BLaER1 (cell line): ENCODE data around the gene PHAF1.

ENCODE experiments used
- H3K27ac ChIP-seq: shearing (Covaris generic); formaldehyde crosslinking; 2 replicates; pipeline ENCODE4 v1.8.1; 2022
- H3K27me3 ChIP-seq: shearing (Covaris generic); formaldehyde crosslinking; 2 replicates; pipeline ENCODE4 v1.8.1; 2022
- H3K36me3 ChIP-seq: shearing (Covaris generic); formaldehyde crosslinking; 2 replicates; pipeline ENCODE4 v1.8.1; 2022
- H3K4me1 ChIP-seq: shearing (Covaris generic); formaldehyde crosslinking; 2 replicates; pipeline ENCODE4 v1.8.1; 2022
- H3K4me2 ChIP-seq: shearing (Covaris generic); formaldehyde crosslinking; 2 replicates; pipeline ENCODE4 v1.8.1; 2022
- H3K4me3 ChIP-seq: shearing (Covaris generic); formaldehyde crosslinking; 2 replicates; pipeline ENCODE4 v1.8.1; 2022
- H3K9ac ChIP-seq: shearing (Covaris generic); formaldehyde crosslinking; 2 replicates; pipeline ENCODE4 v1.8.1; 2022
- H3K9me3 ChIP-seq: shearing (Covaris generic); formaldehyde crosslinking; 2 replicates; pipeline ENCODE4 v1.8.1; 2022
- H4K20me1 ChIP-seq: shearing (Covaris generic); formaldehyde crosslinking; 2 replicates; pipeline ENCODE4 v1.8.1; 2022
- Cebpa-rat ChIP-seq: shearing (Covaris generic); IDR thresholded peaks from 2 replicates; pipeline ENCODE4 v1.8.1; 2022

PHAF1 gene

DNA sequence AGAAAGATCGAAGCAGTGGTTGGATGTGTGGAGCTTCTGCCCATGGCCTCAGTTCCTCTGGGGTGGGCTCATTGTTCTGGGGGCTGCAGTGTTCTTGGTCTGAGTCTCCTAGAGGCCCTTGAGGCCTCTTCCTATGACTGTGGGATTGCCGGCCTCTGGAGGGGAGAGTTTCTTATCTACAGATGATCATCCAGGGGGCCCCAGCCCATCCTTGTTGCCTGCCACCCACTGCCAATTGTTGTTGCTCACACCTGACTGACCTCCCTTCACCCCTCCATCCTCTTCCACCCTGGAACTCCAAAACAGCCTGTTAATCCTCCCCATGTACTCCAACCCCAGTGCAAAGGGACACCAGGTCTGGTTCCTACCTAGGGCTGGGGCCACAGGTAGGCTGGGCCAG, 35.2 kb downstream of the PHAF1 start:
- TF ChIP-seq Cebpa-rat, result no peak
- peaks cover 55% of the 10 kb centered on the region for H4K20me1 ChIP-seq
- 0 out of 2 replicates have a peak overlapping the region, but pooled peaks have one; percentile 10 for H3K9ac ChIP-seq
- H3K27me3 ChIP-seq, result peaks cover 13% of the 10 kb centered on the region
- peaks cover 100% of the 10 kb centered on the region for H3K36me3 ChIP-seq
- H3K4me3 ChIP-seq, result no peak overlapping the region
- no peak overlapping the region for H3K27ac ChIP-seq
- H3K4me2 ChIP-seq, result no peak overlapping the region
- peaks cover 6% of the 10 kb centered on the region; the same call in 1 of the 2 replicates for H3K9me3 ChIP-seq
- no peaks in the 10 kb centered on the region for H3K4me1 ChIP-seq

DNA sequence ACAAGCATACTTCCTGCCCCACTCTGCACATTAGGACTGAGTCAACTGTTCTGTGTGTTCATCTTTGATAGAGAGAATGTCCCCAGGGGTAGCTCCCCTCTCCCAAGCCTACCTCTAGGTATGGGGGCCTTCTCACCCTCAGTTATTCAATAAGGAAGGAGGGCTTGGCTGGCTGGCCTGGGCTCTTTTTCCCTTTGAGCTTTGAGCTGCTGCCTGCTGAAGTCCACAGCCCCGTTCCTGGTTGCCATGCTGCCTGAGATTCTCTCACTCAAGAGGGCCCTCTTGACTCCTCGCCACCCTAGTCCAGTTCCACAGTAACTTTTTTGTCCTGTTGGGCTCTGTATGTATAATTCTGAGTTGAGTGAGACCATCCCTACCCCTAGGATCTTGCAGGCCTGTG, 36.0 kb downstream of the PHAF1 start:
- no peak overlapping the region for H3K4me3 ChIP-seq
- no peak overlapping the region for H3K9ac ChIP-seq
- H4K20me1 ChIP-seq, result peaks cover 63% of the 10 kb centered on the region
- peaks cover 8% of the 10 kb centered on the region for H3K4me1 ChIP-seq
- H3K27me3 ChIP-seq, result peaks cover 21% of the 10 kb centered on the region
- no peak overlapping the region for H3K4me2 ChIP-seq
- H3K27ac ChIP-seq, result no peak overlapping the region
- peaks cover 6% of the 10 kb centered on the region; the same call in 1 of the 2 replicates for H3K9me3 ChIP-seq
- no peak for TF ChIP-seq Cebpa-rat
- H3K36me3 ChIP-seq, result peaks cover 96% of the 10 kb centered on the region

DNA sequence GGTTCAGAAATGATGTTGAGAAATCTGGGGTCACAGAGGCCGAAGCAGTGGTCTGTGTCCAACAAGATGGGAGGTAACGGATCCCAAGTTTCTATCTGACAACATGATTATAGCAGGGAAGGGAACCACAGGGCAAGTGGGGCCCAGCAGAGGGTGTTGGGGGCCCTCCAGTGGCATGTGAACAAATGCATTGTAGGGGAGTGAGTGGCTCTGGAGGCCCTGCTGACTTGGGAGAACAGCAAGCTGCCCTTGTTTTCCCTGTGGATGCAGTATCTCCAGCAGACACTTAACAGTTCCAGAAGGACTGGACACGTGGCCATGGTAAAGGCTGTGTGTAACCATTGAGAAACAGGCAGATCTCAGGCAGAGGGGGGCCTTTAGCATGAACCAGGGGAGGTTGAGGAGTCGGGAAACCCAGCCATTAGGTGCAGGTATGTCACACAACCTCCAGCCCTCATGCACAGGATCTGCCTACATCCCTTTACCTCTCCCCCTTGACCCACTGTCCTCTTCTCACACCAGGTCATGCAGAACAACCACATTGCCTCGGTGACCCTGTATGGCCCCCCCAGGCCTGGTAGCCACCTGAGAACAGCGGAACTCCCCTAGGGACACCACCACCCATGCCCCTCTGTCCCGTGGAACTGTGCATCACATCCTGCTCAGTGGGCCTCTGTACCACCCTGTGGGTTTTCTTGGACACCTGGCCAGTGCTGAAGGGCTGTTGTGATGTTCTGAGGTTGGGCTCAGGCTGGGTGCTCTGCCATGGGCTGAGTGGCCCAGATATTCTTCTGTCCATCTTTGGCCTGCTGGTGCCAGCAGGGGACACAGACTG, 37.0 kb downstream of the PHAF1 start:
- Histone ChIP-seq H3K4me1 (peaks cover 14% of the 10 kb centered on the region), H3K4me3 (no peak overlapping the region), H3K4me2 (no peak overlapping the region), H4K20me1 (peaks cover 73% of the 10 kb centered on the region), H3K9me3 (peaks cover 6% of the 10 kb centered on the region; the same call in 1 of the 2 replicates), H3K27me3 (peaks cover 31% of the 10 kb centered on the region), H3K36me3 (peaks cover 87% of the 10 kb centered on the region), H3K9ac (no peak overlapping the region), H3K27ac (no peak overlapping the region)
- TF ChIP-seq Cebpa-rat, result no peak

DNA sequence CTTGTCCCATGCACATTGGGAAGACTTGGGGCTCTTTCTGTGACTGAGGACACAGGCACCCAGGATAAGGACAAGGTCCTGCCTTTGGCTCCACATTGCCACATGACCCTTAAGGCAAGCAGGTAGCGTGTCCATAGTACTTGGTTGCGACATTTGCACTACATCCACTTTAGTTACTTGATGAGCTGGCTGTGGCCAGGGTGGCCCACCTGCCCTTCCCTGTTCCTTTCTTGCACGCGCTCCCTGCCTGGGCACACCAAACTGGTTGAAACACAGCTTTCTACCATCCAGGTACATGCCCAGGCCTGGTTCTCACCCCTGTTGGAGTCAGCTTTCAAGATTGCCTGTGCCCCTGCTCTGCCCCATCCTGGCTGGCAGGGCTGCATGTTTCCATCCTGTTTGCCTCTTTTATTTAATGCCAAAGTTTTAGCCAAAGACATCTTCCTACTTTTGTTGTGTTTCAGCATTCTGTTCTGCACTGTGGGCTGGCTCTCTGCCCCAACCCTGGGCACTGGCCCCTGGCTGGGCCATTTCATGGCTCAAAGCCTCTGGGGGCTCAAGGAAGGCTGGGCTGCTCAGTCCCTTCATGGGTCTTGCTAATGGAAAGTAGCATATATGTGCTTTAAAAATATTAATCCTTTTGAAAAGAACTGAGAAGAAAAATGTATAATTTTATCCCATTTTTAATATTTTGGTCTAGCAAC, 37.8 kb downstream of the PHAF1 start:
- peaks cover 78% of the 10 kb centered on the region for H3K36me3 ChIP-seq
- no peak for TF ChIP-seq Cebpa-rat
- no peak overlapping the region for H3K9ac ChIP-seq

DNA sequence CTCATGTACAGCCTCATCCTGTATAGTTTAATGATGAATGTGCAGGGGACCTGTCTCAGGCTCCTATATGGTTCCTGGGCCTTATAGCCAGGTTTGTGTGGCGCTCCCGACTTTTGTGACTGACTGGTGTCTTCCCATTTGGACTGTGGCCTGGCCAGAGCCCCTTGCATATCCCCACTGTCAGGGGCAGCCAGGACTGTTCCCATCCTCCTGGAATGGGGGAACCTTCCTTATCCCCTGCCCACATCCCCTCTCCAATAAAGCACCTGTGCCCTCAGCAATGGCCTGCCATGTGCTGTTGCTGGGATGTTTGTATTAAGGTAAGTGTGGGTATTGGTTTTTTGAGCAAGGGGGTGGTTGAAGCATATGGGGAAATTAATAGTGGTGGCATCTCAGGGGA, 38.5 kb downstream of the PHAF1 start:
- peaks cover 72% of the 10 kb centered on the region for H3K36me3 ChIP-seq
- no peak overlapping the region for H3K27ac ChIP-seq
- H4K20me1 ChIP-seq, result peaks cover 88% of the 10 kb centered on the region
- peaks cover 14% of the 10 kb centered on the region for H3K4me1 ChIP-seq
- H3K27me3 ChIP-seq, result peaks cover 41% of the 10 kb centered on the region
- no peak overlapping the region for H3K9ac ChIP-seq
- H3K4me2 ChIP-seq, result no peak overlapping the region
- peaks cover 6% of the 10 kb centered on the region; the same call in 1 of the 2 replicates for H3K9me3 ChIP-seq
- no peak for TF ChIP-seq Cebpa-rat
- H3K4me3 ChIP-seq, result no peak overlapping the region

More for the DNA sequence above, 37.8 kb downstream of the PHAF1 start:
- Histone ChIP-seq H3K27me3 (peaks cover 40% of the 10 kb centered on the region), H3K4me3 (no peak overlapping the region), H3K27ac (no peak overlapping the region), H3K9me3 (peaks cover 6% of the 10 kb centered on the region; the same call in 1 of the 2 replicates), H4K20me1 (peaks cover 82% of the 10 kb centered on the region), H3K4me1 (peaks cover 14% of the 10 kb centered on the region), H3K4me2 (no peak overlapping the region)

DNA sequence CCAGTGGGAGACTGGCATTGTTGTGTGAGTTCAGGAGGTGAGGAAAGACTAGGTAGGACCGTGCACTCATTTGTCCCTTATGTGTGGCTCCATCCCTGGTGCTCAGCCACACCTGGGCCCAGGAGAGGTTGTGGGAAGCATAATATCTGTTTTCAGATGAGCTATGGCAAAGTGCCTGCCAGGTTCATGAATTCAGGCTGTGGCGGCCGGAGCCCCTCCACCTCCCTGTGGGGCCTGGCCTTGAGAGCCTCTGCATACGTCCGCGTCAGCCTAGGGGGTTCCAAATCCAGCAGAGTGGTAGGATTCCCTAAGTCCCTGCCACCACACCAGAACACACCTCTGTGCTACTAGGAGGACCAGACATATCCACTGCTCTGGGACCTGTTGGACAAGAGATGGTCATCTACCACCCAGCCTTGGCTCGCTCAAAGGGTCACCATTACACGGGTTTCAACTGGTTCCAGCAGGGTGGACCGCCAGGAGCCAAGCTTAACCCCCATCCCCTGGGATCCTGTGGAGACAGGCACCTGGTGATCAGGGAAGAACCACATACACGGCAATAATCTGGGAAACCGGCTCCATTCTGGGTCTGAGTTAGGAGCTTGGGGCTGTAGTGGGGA, 39.0 kb downstream of the PHAF1 start:
- peaks cover 66% of the 10 kb centered on the region for H3K36me3 ChIP-seq
- H3K9me3 ChIP-seq, result peaks cover 6% of the 10 kb centered on the region; the same call in 1 of the 2 replicates
- no peak overlapping the region for H3K9ac ChIP-seq
- H3K27me3 ChIP-seq, result peaks cover 41% of the 10 kb centered on the region
- no peak overlapping the region for H3K4me2 ChIP-seq
- H4K20me1 ChIP-seq, result peaks cover 92% of the 10 kb centered on the region
- TF ChIP-seq Cebpa-rat, result no peak
- no peak overlapping the region for H3K27ac ChIP-seq
- H3K4me1 ChIP-seq, result peaks cover 14% of the 10 kb centered on the region
- H3K4me3 ChIP-seq, result no peak overlapping the region

DNA sequence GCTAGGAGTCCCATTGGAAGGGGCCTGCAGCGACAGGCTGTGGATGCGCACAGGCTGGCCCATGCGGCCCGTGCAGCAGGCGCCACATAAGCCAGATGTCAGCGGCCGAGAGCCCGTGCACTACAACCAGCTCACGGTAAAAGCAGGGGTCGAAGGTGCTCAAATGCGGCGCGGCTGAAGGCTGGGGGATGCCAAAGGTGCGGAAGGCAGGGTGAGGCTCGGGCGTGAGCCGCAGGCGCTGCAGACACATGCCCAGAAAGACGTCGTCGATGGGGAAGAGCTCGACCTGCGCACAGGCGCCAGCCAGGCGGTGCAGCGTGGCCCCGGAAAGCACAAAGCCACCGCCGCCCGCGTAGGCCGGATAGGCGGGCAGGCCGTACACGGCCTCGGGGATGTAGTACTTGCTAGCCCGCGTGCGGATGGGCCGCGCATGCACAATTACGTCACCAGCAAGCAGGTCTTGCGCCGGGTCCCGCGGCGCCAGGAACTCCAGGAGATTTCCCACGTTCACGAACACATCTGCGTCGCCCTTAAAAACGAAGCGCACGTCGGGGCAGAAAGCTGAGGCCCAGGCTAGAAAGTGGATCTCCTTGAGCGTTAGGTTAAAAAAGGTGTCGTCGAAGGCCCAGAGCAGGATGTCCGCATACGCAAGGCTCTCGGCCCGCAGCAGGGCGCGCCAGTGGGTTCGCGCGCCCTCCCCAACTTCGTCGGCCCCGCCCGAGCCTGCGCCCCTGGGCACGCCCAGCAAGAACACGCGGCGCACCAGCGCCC, 39.7 kb downstream of the PHAF1 start:
- Histone ChIP-seq H3K27me3 (peaks cover 41% of the 10 kb centered on the region), H4K20me1 (peaks cover 98% of the 10 kb centered on the region), H3K9ac (no peak overlapping the region), H3K4me1 (peaks cover 14% of the 10 kb centered on the region), H3K36me3 (peaks cover 64% of the 10 kb centered on the region), H3K27ac (no peak overlapping the region), H3K4me2 (no peak overlapping the region), H3K9me3 (peaks cover 6% of the 10 kb centered on the region; the same call in 1 of the 2 replicates), H3K4me3 (no peak overlapping the region)
- no peak for TF ChIP-seq Cebpa-rat

DNA sequence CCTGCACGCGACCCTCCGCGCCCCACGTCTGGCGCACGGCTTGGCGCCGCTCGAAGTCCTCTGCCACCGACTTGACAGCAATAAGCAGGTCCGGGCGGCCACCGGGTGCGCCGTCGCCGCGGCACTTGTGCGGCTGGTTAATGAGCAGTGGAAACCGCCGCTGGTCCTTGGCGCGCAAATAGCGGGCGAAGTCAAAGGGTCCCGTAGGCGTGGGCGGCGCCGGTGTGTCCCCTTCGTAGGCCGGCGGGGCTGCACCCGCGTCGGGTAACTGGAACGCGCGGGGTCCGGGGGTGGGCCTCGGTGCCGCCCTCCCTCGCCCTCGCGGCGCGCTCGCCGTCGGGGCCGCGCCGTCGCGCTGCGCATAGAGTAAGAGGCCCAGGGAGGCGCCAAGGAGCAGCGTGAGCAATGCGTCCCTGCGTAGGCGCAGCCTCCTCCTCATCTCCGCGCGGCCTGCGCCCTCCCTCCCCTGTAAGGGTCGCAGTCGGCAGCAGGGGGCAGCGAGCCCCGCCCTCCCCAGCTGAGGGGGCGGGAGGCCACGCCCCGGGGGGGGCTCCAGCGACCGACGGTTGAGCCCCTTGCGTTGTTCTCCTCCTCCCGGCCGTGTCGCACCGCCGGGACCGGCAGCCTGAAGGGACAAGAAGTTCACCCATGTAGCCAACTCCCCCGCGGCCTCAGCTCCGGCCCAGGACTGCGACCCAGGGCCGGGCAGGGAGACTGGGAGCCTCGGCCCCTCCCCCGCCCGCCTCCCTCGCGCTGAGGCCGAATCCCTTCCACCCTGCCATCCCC, 40.5 kb downstream of the PHAF1 start:
- H3K27me3 ChIP-seq, result peaks cover 44% of the 10 kb centered on the region
- peaks cover 59% of the 10 kb centered on the region for H3K36me3 ChIP-seq
- peaks cover 18% of the 10 kb centered on the region for H3K4me1 ChIP-seq
- peak overlapping the region; percentile 90 for H3K4me2 ChIP-seq
- peak overlapping the region; percentile 48; the same call in 1 of the 2 replicates for H3K9ac ChIP-seq
- H3K27ac ChIP-seq, result no peak overlapping the region
- H4K20me1 ChIP-seq, result peaks cover 98% of the 10 kb centered on the region
- TF ChIP-seq Cebpa-rat, result no peak
- peak overlapping the region; percentile 68 for H3K4me3 ChIP-seq
- H3K9me3 ChIP-seq, result peaks cover 6% of the 10 kb centered on the region; the same call in 1 of the 2 replicates
